HG03060 (cell line): ENCODE data around the gene C1S.

Source experiments
- ATAC-seq: cut with Tn5 transposase; IDR thresholded peaks from one replicate; pipeline ENCODE4 v1.9.1; 2021; ENCODE audit warnings: low read depth, moderate number of reproducible peaks; ENCODE audit not compliant: unreplicated experiment

Gene C1S

DNA sequence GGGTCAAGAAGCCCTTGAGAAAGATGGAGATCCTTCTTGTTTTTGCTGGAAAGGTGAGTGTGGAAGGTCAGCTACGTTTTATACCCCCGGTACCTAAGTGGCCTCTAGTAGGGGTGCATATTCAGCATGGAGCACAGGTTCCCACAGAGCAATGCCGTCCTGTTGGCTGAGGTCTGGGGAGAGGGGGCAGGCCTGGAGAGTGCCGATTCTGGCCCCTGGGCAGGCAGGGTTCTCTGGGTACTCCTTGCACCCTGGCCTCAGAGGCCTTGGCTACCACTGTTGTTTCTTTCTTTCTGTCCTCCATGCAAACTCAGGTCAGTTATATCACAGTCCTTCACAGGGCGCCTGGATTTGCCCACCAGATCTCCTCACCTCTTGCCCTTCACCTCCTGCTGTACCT is 59.6 kb downstream of the C1S start:
- ATAC-seq, result no peak
